SIG-M5 treated with dmso at 0.1 percent for 504 hours (cell line): Measurements from ENCODE around the gene GANC.
A peak's percentile ranks its signal among the peaks of the same experiment; 100 is the strongest.
"Not testable (repeated sequence)": the region's sequence is repeated elsewhere in the genome, so short reads cannot be mapped to it uniquely, and the experiment has no call there.

Experiments
- DNase-seq: peaks from one replicate; lab custom pipeline; 2025; ENCODE audit not compliant: unreplicated experiment; lab: John Stamatoyannopoulos, UW

Gene GANC

DNA sequence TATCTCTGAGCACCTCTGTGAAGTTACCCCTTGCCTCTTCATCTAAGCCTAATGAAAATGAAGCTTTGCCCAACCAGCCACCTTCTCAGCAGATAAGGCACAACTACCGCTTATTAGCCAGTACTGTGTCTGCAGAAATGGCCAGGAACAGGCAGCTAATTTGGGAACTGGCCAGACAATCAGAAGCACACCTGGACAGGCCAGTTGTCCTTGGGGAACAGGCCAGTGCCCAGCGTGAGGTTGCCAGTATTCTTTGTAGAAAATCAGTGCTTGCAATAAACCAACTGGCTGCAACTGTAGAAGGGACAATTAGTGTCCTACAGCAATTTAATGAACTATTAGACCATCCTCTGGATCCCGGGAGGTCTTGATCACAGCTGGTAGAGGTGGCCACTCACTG lies 10.7 kb downstream of the GANC start:
- DNase-seq, result no peak

DNA sequence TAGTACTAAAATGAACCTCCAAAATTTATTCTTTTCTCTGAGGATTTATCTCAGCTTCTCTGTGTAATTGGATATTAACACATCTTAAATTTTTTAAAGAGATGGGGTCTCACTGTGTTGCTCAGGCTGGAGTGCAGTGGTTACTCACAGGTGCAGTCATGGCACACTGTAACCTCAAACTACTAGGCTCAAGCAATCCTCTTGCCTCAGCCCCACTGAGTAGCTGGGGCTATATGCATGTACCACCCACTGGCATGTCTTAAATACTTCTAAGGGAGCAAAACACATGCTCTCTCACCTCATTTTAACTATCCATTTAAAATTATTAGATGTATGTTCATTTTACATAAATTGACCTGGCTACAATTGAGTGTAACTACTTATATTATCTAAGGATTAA lies 11.6 kb downstream of the GANC start:
- no peak for DNase-seq

DNA sequence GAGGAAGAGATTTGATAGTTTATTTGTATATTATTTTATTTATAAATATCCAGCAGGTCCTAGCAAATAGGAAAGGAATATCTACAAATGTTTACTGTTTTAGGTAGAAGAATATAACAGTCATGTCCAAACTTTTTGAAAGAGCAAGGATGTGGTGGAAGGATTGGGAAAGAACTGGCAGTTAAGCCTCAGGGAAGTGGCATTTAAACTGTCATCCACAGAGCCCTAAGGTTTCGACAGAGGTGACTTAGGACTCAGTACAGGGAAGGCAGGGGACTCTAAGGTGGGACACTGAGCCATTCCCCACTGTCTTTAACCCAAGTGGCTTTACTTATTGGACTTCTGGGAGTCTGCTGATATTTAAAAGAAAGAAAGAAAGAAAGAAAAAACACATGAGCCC lies 12.0 kb downstream of the GANC start:
- peak; percentile 64 for DNase-seq

DNA sequence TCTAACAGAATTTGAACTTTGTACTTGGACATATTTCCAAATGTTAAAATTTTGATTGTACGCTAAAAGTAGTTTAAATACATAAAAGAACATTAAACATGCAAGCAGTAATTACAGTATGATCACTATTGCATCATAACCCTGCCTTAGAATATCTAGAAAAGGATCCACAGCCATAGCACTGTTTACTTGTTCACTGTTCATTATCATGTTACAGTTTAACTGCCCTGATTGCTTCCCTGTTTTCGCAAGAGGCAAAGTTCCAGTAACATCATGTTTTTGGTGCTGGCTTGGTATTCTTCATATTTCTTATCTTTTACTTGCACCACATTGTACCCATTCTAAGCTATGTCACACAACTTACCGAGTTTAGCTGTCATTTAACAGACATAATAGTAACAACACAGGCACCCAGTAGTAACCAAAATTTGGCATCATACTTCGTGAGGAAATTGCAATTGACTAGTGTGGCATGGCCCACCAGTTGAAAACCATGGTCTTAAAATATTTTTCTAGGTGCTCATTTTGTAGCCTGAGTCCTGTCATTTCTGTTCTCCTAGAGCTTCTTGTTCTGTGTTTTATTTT lies 13.5 kb downstream of the GANC start:
- DNase-seq, result peak; percentile 53

DNA sequence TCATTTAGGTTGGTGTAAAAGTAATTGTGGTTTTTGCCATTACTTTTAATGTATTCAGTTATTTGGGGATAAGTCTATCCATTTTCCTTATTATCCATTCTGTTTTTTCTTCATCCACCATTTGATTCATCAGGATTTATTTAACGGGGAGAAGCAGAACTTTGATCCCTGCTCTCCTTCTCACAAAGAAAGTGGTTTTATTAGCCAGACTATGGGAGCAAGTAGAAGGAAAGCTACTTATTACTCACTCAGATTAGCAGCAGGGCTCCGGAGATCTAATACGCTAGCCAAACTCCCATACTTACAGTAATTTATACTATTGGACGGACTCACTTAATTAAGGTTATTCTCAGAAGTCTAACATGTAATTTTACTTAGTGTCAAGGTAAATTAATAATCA lies 14.9 kb downstream of the GANC start:
- DNase-seq, result no peak

DNA sequence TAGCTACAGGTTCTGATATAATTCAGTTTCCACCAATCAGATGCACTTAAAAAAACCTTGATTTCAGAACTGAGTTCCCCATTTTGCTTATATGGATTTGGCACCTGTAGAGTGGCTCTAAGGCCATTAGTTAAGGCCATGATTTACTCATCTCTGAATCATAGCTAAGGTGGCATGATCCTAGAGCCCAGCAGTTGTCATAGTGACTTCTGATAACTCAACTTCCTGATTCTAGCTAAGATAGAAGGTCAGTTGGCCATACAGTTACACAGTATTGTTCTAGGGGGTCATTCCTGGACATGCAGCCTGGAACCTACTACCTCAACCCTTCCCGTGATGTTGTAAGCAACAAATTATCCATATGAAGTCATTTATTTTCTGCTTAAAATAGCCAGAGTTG lies 16.2 kb downstream of the GANC start:
- DNase-seq, result no peak

DNA sequence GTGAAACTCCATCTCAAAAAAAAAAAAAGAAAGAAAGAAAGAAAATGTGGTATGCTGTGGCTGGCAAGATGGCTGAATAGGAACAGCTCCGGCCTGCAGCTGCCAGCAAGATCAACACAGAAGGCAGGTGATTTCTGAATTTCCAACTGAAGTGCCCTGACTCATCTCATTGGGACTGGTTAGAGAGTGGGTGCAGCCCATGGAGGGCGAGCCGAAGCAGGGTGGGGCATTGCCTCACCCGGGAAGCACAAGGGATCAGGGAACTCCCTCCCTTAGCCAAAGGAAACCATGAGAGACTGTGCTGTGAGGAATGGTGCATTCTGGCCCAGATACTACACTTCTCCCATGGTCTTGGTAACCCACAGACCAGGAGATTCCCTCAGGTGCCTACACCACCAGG lies 28.0 kb downstream of the GANC start:
- not testable (repeated sequence) for DNase-seq

DNA sequence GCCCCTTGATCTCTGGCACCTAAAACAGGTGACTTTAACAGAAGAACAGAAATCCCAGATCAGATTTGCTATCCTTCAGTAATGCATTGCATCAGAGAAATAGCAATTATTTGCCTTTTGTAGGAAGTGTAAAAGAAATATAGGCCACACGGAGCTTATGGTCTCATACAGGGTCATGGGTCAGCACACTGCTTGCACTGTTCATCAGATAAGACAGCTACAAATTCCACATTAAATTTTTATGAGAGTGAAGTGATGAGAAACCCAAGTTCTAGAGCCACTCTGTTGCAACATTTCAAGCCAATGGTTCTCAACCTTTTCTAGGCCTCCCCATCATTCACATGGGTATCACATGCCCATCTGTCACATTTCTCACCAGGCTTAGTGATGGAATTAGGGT lies 33.7 kb downstream of the GANC start:
- no peak for DNase-seq

DNA sequence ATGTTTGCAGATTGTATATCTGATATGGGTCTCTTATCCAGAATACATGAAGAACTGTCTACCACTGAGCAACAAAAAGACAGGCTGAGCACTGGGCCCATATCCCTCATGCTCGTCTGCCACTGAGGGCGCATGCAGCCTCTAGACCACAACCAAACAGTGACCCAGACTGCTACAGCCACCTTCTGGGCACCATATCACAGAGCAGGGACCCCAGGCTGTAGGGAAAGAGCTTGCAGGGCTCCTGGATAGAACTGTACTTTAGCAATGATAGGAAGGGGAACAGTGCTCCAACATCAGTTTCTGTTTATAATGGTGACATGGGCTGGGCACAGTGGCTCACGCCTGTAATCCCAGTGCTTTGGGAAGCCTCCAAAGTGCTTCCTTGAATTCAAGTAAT lies 40.5 kb downstream of the GANC start:
- DNase-seq, result no peak

DNA sequence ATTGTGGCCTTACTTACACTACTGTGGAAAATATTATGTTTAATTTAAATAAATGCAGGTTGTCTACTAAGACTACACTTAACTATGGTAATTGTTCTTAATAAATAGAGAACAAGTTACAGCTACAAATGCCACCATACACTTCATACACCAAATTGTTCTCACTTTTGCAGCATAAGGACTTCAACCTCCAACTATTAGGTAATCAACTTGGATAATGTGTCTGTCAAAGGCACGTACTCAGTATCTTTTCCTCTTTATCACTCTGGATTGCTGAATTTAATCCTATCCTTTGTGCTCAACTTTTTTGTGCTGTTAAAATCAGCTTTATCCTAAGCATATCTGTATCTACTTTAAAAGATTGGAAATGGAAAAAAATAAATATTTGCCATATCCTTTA lies 41.8 kb downstream of the GANC start:
- no peak for DNase-seq

DNA sequence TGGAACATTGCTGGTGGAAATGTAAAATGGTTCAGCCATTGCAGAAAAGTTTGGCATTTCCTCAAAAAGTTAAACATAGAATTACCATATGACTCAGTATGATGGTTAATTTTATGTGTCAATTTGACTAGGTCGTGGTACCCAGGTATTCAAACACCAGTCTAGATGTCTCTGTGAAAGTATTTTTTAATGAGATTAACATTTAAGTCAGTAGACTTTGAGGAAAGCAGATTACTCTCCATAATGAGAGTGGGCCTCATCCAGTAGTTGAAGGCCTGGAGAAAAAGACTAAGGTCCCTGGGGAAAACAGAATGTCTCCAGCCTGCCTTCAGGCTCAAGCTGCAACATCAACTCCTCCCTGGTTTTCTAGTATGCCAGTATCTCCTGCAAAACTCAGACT lies 42.5 kb downstream of the GANC start:
- no peak for DNase-seq

DNA sequence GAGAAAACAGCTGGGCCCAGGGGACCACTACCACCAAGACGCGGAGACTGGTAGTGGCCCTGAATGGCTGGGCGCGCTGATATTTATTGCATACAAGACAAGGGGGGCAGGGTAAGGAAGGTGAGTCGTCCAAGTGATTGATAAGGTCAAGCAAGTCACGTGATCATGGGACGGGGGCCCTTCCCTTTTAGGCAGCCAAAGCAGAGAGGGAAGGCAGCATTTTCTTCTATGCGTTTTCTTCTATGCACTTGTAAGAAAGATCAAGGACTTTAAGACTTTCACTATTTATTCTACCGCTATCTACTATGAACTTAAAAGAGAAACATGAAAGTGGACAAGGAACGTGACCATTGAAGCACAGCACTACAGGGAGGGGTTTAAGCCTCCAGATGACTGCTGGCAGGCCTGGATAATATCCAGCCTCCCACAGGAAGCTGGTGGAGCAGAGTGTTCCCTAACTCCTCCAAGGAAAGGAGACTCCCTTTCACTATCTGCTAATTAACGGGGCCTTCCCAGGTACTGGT lies 43.3 kb downstream of the GANC start:
- DNase-seq, result not testable (repeated sequence)

DNA sequence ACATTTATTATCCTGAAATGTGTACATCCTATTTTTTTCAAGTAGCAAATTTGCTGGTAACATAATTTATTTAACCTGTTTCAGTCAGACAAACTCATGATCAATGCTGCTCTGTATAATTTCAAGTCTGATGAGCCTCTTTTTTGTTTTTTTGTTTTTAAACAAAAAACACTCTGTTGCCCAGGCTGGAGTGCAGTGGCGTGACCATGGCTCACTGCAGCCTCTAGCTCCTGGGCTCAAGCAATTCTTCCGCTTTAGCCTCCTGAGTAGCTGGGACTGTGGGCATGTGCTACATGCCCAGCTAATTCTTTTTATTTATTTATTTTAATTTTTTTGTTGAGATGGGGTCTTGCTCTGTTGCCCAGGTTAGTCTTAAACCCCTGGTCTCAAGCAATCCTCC lies 46.2 kb downstream of the GANC start:
- DNase-seq, result no peak

DNA sequence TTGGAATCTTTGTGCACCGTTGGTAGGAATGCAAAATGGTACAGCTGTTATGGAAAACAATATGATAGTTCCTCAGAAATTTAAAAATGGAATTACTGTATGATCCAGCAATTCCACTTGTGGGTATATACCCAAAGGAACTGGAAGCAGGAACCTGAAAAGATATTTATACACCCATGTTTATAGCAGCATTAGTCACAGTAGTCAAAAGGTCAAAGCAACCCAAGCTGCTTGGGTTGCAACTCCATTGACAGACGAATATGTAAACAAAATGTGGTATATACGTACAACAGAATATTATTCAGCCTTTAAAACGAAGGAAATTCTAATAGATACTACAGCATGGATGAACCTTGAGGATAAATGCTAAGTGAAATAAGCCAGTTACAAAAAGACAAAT lies 51.3 kb downstream of the GANC start:
- DNase-seq, result no peak

DNA sequence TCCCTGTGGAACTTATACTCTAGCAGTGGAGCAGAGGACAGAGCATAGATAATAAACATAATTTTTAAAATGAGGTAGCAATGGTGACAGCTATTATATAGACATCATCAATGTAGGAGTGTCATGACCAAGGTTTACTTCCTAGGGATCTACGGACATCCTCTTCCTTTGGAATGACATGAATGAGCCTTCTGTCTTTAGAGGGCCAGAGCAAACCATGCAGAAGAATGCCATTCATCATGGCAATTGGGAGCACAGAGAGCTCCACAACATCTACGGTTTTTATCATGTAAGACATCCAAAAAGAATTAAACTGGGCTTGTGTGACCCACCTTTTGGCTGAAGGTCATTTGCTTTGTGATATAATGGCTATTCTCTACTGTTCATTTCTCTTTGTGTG lies 56.2 kb downstream of the GANC start:
- DNase-seq, result no peak

DNA sequence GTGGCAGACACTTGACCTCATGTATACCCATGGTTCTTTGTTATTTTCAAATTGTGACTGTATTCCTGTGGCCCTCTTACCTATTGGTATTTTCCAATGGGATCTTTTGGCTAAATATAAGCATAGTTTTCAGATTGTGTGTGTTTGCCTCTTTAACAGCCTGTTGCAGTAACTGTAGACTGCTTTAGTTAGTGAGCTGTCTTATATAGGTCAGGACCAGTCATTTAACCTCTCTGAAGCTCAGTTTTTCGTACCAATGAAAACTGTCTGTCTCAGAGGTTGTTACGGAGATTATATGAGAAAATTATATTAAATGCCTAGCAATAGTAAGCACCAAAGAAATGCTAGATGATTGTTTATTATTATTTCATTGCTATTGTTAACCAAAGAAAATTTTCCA lies 57.0 kb downstream of the GANC start:
- no peak for DNase-seq

DNA sequence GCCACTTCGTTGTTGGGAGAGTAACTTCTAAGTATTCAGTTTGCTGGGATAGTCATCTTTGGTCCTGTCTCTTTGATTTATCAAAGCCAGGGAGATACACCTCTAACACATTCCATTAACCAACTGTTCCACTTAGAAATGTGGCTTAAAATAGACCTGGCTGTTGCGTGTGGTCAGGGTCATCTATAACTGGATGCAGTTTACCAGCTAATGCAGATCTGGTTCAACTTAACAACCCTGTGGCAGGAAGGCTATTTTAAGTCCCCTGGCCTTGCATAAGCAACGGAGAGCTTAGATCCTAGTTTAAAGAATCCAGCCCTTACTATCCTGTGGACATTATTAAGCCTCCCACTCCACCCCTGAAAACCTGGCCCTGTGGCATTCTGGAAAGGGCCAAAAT lies 58.2 kb downstream of the GANC start:
- DNase-seq, result peak; percentile 47

DNA sequence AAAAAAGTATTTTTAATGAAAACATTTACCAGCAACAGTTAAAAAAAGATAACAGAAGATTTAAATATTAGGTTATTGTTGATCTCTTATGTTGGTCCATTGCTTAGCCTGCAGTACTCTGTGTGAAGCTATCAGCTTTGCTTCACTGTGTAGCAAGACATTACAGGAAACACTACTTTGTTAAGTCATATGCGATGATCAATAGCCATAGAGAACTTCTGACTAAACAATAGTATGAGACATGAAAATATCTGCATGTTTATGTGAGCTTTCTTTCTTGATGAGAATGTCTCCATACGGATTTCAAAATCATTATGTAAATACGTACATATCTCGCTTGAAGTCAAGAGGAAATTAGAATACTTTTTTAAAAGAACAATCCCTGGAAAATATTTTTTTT lies 59.3 kb downstream of the GANC start:
- DNase-seq, result no peak

DNA sequence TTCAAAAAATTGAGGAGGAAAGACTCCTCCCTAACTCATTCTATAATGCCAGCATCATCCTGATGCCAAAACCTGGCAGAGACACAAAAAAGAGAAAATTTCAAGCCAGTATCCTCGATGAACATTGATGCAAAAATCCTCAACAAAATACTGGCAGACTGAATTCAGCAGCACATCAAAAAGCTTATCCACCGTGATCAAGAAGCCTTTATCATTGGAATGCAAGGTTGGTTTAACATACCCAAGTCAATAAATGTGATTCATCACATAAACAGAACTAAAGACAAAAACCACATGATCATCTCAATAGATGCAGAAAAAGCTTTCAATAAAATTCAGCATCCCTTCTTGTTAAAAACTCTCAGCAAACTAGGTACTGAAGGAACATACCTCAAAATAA lies 62.1 kb downstream of the GANC start:
- no peak for DNase-seq

DNA sequence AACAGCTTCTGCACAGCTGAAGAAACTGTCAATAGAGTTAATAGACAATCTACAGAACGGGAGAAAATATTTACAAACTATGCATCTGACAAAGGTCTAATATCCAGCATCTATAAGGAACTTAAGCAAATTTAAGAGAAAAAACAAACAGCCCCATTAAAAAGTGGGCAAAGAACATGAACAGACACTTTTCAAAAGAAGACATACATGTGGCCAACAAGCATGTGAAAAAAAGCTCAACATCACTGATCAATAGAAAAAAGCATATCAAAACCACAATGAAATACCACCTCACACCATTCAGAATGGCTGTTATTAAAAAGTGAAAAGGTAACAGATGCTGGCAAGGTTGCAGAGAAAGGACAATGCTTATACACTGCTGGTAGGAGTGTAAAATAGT lies 63.6 kb downstream of the GANC start:
- not testable (repeated sequence) for DNase-seq

DNA sequence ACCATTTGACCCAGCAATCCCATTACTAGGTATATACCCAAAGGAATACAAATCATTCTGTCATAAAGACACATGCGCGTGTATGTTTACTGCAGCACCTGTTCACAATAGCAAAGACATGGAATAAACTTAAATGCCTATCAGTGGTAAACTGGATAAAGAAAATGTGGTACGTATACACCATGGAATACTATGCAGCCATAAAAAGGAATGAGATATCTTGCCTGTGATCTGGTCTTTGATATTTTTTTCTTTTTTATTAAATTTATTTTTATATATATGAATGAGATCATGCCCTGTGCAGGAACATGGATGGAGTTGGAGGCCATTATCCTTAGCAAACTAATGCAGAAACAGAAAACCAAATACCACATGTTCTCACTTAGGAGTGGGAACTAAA lies 64.1 kb downstream of the GANC start:
- DNase-seq, result not testable (repeated sequence)

DNA sequence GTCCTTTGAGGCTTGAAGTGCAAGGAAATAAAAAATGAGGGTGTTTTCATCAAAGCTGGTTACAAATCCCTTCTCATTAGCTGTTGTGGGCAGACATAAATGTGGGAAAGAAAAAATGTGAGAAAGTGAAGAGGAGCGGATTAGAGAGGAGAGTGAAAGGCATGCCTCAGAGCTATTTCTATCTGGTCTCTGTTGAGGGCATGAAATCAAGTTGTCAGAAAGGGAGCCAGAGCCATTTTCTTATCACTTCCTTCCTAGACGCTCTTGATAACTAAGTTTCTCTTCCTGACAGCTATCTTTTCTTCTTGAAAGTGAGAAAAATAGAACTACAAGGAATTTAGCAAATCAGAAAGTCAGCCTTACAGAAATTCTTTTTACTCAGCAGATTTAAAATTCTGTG lies 65.5 kb downstream of the GANC start:
- no peak for DNase-seq

DNA sequence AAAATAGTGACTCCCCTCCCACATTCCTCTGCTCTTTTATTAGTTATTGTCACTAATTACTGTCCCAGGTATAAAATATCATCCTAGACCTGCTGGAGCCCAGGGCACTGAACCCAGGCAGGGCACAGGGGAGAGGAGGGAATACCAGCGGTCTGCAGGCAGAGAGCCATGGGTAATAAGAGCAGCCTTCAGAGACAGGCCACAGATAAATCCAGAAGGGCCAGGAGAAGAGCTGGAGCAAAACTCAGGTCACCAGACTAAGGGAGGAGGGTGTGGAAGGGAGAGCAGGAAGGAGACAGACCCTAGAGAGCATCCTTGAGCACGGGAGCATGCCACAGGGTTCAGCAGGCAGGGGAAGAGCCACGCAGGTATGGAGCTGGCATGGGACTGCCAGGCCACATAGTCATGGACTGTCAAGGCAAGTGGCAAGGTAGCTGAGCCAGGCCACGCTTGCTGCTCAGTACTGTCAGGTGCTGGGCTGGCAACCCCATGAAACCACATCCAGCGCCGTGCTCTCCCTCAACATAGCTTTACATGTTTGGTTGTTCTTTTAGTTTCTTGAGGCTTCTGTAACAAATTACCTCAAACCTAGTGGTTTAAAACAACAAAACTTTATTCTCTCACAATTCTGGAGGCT lies 70.7 kb downstream of the GANC start:
- DNase-seq, result no peak
